ENCODE results near the gene BLVRB. TPM values are rescaled to one million over a fixed set of nuclear protein-coding genes. Genes with fewer than 3 reads are reported as not detected.
"Not testable (repeated sequence)": the region's sequence is repeated elsewhere in the genome, so short reads cannot be mapped to it uniquely, and the experiment has no call there.

BLVRB gene
- total RNA-seq, 3 donors from 2014 or later = 17.0 to 19.2 (median 18.1) TPM

DNA sequence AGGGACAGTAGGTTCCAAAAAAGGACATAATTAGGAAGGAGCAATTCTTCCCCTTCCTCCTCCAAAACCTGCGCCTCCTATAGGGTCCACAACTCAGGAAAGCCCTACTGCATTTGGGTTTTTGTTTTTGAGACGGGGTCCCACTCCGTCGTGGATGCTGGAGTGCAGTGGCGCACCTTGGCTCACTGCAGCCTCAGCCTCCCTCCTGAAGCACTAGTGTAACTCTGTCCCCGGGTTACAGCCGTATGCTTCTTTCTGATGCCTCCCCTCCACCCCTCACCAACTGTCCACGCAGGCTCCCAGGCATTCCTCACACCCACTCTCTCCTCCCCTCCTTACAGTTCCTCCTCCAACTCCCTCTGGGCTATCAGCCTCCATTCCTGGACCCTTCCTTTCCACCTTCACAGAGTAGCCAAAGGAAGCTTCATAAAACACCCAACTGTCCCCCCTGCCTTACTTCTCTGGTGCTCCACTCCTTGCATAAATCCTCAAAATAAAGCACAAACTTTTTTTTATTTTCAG is 19.2 kb downstream of the BLVRB start:
- ATAC-seq (no peak), DNase-seq (no peak)
- no peaks in the 10 kb centered on the region for H3K36me3 Mint-ChIP-seq (ENCODE audit: insufficient read depth)
- peaks cover 17% of the 10 kb centered on the region for H3K4me1 Mint-ChIP-seq (ENCODE audit: low read depth)
- no peaks in the 10 kb centered on the region for H3K27me3 Mint-ChIP-seq (ENCODE audit: low read depth)
- peak overlapping the region; percentile 48 for H3K4me3 Mint-ChIP-seq
- H3K9me3 Mint-ChIP-seq = no peaks in the 10 kb centered on the region

DNA sequence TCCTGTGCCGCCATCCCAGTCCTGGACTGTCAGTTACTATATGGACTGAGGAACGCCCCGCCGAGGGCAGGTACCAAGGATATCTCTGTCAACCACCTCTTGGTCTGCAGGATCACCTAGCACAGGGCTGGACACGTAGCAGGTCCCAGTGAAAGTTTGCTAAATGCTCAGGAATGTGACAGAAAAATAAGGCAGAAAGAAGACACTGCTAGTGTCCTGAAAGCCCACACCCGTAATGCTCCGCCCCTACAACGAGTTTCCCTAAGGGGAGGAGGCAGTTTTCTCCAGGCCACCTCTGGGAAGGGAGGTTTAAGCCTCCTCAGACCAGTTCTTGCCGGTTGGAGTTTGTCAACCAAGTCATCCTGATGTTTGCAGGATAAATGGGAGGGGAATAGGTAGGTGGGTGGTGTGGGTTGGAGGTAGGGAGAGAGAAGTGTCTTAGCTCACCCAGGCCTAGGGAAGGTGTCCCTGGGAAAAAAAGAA is 19.7 kb downstream of the BLVRB start:
- Mint-ChIP-seq H3K36me3 (ENCODE audit: insufficient read depth) (peaks cover 4% of the 10 kb centered on the region), H3K9me3 (no peaks in the 10 kb centered on the region), H3K27me3 (ENCODE audit: low read depth) (no peaks in the 10 kb centered on the region), H3K4me1 (ENCODE audit: low read depth) (peaks cover 17% of the 10 kb centered on the region), H3K4me3 (peak overlapping the region; percentile 60)
- no peak for ATAC-seq
- no peak for DNase-seq

DNA sequence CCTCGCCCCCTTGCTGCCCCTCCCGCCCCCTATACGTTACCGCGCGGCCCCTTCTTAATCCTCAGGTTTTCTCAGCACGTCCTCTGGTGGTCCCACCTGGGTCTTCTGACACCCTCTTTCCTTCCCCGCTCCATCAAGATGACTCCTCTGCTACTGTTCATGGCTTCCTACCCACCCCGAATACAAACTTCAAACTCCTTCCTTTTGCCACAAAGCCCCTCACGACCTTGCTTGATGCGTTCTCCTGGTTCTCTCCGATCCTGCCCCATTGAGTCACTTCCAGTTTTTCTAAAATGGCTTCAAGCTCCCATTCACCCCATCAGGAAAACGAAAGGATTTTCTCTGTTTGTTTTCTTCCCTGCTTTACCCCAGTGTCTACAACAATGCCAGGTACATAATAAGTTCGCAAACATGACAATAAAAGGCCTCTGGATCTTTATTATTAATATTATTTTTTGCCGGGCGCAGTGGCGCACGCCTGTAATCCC is 20.7 kb downstream of the BLVRB start:
- no peaks in the 10 kb centered on the region for H3K27me3 Mint-ChIP-seq (ENCODE audit: low read depth)
- peak overlapping the region; percentile 97 for H3K4me3 Mint-ChIP-seq
- no peaks in the 10 kb centered on the region for H3K9me3 Mint-ChIP-seq
- no peak for ATAC-seq
- DNase-seq = no peak
- peaks cover 17% of the 10 kb centered on the region for H3K4me1 Mint-ChIP-seq (ENCODE audit: low read depth)
- peaks cover 5% of the 10 kb centered on the region for H3K36me3 Mint-ChIP-seq (ENCODE audit: insufficient read depth)

GRCh38 chr19:40444000-40444824 is 21.3 kb downstream of the BLVRB start, which contains the start of gene SERTAD3:
Gene SERTAD3, minus strand, starts transcription at chr19:40444335. Its CDS starts 2,255 bp downstream, at chr19:40442080.
- ATAC-seq = peak; percentile 77 to 80
- Mint-ChIP-seq H3K4me1 (ENCODE audit: low read depth) (peaks cover 17% of the 10 kb centered on the region), H3K4me3 (peak within 1 kb of the TSS; percentile 97)

GRCh38 chr19:40443131-40443999 is 22.2 kb downstream of the BLVRB start:
- ATAC-seq = peak; percentile 82 to 83
- DNase-seq = peak; percentile 99
- peak overlapping the region; percentile 97 for H3K4me3 Mint-ChIP-seq
- H3K36me3 Mint-ChIP-seq (ENCODE audit: insufficient read depth) = peaks cover 5% of the 10 kb centered on the region
- no peaks in the 10 kb centered on the region for H3K27me3 Mint-ChIP-seq (ENCODE audit: low read depth)
- no peaks in the 10 kb centered on the region for H3K9me3 Mint-ChIP-seq
- H3K4me1 Mint-ChIP-seq (ENCODE audit: low read depth) = peaks cover 17% of the 10 kb centered on the region

More at GRCh38 chr19:40444000-40444824, 21.3 kb downstream of the BLVRB start, which contains the start of gene SERTAD3:
- peak; percentile 95 for DNase-seq
- H3K36me3 Mint-ChIP-seq (ENCODE audit: insufficient read depth) = peaks cover 5% of the 10 kb centered on the region
- no peaks in the 10 kb centered on the region for H3K27me3 Mint-ChIP-seq (ENCODE audit: low read depth)
- H3K9me3 Mint-ChIP-seq = no peaks in the 10 kb centered on the region

- no peaks in the 10 kb centered on the region for H3K27me3 Mint-ChIP-seq (ENCODE audit: low read depth)
- ATAC-seq (no peak), DNase-seq (no peak)
- H3K4me3 Mint-ChIP-seq = peak overlapping the region; percentile 97
- H3K9me3 Mint-ChIP-seq = no peaks in the 10 kb centered on the region
- peaks cover 17% of the 10 kb centered on the region for H3K4me1 Mint-ChIP-seq (ENCODE audit: low read depth)
- peaks cover 5% of the 10 kb centered on the region for H3K36me3 Mint-ChIP-seq (ENCODE audit: insufficient read depth)
These were observed 23.0 kb downstream of the BLVRB start for GRCh38 chr19:40442328-40443130.

GRCh38 chr19:40441719-40442253 is 23.8 kb downstream of the BLVRB start:
- Mint-ChIP-seq H3K4me1 (ENCODE audit: low read depth) (peaks cover 17% of the 10 kb centered on the region), H3K36me3 (ENCODE audit: insufficient read depth) (peaks cover 5% of the 10 kb centered on the region), H3K4me3 (peak overlapping the region; percentile 97), H3K27me3 (ENCODE audit: low read depth) (no peaks in the 10 kb centered on the region), H3K9me3 (no peaks in the 10 kb centered on the region)
- DNase-seq = no peak
- no peak for ATAC-seq

GRCh38 chr19:40438284-40438683 is 27.3 kb downstream of the BLVRB start:
- peaks cover 20% of the 10 kb centered on the region for H3K4me1 Mint-ChIP-seq (ENCODE audit: low read depth)
- H3K4me3 Mint-ChIP-seq = no peak overlapping the region
- no peaks in the 10 kb centered on the region for H3K9me3 Mint-ChIP-seq
- H3K27me3 Mint-ChIP-seq (ENCODE audit: low read depth) = no peaks in the 10 kb centered on the region
- DNase-seq (no peak), ATAC-seq (no peak)
- H3K36me3 Mint-ChIP-seq (ENCODE audit: insufficient read depth) = peaks cover 5% of the 10 kb centered on the region

DNA sequence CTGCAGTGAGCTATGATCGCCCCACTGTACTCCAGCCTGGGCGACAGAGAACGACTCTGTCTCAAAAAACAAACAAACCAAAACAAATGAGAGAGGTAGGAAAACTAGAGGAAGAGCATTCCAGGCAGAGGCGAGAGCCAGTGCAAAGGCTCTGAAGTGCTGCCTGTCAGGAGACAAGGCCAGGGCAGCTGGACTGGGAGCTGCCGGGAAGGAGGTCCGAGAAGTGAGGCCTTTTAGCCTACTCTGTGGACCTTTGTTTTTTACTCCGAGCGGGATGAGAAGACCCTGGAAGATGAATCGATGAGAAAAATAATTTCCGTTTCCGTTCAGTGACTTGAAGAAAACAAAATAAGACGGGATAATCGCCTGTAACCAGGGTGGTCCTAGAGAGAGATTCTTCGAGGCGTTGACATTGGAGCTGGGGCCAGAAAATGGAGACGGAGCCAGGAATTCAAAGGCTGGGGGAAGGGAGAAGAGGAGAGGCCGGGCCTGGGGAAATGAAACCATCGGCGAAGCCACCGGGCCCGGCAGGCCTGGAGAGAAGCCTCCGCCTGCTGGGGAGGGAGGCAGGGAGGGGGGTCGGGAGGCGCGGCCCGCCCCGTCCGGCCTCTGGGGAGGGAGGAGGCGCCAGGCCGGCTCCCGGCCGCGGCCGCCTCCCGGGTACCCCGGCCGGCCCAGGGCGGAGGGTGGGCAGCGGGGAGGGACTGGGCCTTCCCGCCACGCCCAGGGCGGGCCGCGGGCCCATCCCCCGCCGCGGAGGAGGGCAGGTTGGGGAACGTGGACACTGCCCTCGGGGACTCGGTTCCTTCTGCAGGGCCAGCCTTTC is 31.9 kb downstream of the BLVRB start:
- ATAC-seq (peak; percentile 92 to 93), DNase-seq (no peak)
- peak overlapping the region; percentile 86 for H3K4me3 Mint-ChIP-seq
- H3K36me3 Mint-ChIP-seq (ENCODE audit: insufficient read depth) = no peaks in the 10 kb centered on the region
- no peaks in the 10 kb centered on the region for H3K27me3 Mint-ChIP-seq (ENCODE audit: low read depth)
- peaks cover 13% of the 10 kb centered on the region for H3K4me1 Mint-ChIP-seq (ENCODE audit: low read depth)
- H3K9me3 Mint-ChIP-seq = no peaks in the 10 kb centered on the region

- not testable (repeated sequence) for H3K36me3 Mint-ChIP-seq (ENCODE audit: insufficient read depth)
- peak overlapping the region; percentile 86 for H3K4me3 Mint-ChIP-seq
These were observed 32.8 kb downstream of the BLVRB start for GRCh38 chr19:40432760-40433159.

DNA sequence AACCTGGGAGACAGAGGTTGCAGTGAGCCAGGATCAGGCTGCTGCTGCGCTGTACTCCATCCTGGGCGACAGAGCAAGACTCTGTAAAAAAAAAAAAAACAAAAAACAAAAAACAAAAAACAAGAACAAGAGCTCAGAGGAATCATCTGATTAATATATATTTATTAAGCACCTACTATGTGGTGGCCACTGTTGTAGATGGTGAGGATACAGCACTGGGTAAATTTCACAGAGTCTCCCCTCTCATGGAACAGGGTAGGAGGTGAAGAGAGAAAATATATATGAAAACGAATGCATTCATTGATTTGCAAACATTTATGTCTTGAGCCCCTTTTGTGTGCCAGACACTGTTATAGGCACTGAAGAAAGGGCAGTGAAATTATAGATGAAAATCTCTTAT is 33.8 kb downstream of the BLVRB start:
- H3K9me3 Mint-ChIP-seq = no peaks in the 10 kb centered on the region
- H3K4me3 Mint-ChIP-seq = no peak overlapping the region
- no peak for ATAC-seq
- DNase-seq = no peak
- peaks cover 13% of the 10 kb centered on the region for H3K4me1 Mint-ChIP-seq (ENCODE audit: low read depth)
- H3K27me3 Mint-ChIP-seq (ENCODE audit: low read depth) = no peaks in the 10 kb centered on the region
- H3K36me3 Mint-ChIP-seq (ENCODE audit: insufficient read depth) = no peaks in the 10 kb centered on the region

More at GRCh38 chr19:40432760-40433159, 32.8 kb downstream of the BLVRB start:
- not testable (repeated sequence) for DNase-seq; H3K9me3 Mint-ChIP-seq; H3K27me3 Mint-ChIP-seq (ENCODE audit: low read depth); ATAC-seq
- peaks cover 13% of the 10 kb centered on the region for H3K4me1 Mint-ChIP-seq (ENCODE audit: low read depth)

GRCh38 chr19:40430242-40430641 is 35.3 kb downstream of the BLVRB start:
- not testable (repeated sequence) for H3K9me3 Mint-ChIP-seq; H3K4me3 Mint-ChIP-seq; DNase-seq; H3K27me3 Mint-ChIP-seq (ENCODE audit: low read depth); ATAC-seq; H3K36me3 Mint-ChIP-seq (ENCODE audit: insufficient read depth)
- H3K4me1 Mint-ChIP-seq (ENCODE audit: low read depth) = peaks cover 19% of the 10 kb centered on the region

Measured in activated T-cell treated with anti-CD3 and anti-CD28 coated beads, Interleukin-2, amount 50 U/mL, for 4 hours (primary cell).